Hepatocyte (in vitro differentiated cells): ENCODE data around the gene SAP30BP. TPM values are rescaled to one million over a fixed set of nuclear protein-coding genes. Genes with fewer than 3 reads are reported as not detected.

Experiments
- DNase-seq: peaks from one replicate; pipeline ENCODE4 v3.0.0-alpha.2; 2016; ENCODE audit warnings: low spot score
- H2AFZ ChIP-seq: fragments of 200-600 bp; sonication (generic); 2 replicates; pipeline ENCODE4 v1.6.0; 2016; ENCODE audit warnings: antibody characterized with exemption, mild to moderate bottlenecking
- H3K27ac ChIP-seq: fragments of 200-600 bp; sonication (generic); 2 replicates; pipeline ENCODE4 v1.5.1; 2016; ENCODE audit warnings: mild to moderate bottlenecking
- H3K27me3 ChIP-seq: fragments of 200-600 bp; sonication (generic); 2 replicates; pipeline ENCODE4 v1.6.1; 2016
- H3K36me3 ChIP-seq: fragments of 200-600 bp; sonication (generic); replicated peaks from 2 replicates; pipeline ENCODE4 v1.5.1; 2016; ENCODE audit warnings: low read depth; ENCODE audit not compliant: insufficient read depth
- H3K4me1 ChIP-seq: fragments of 200-600 bp; sonication (generic); 2 replicates; pipeline ENCODE4 v1.5.1; 2016; ENCODE audit warnings: mild to moderate bottlenecking, moderate library complexity; ENCODE audit not compliant: insufficient read depth
- H3K4me2 ChIP-seq: fragments of 200-600 bp; sonication (generic); 2 replicates; pipeline ENCODE4 v1.6.0; 2016
- H3K4me3 ChIP-seq: fragments of 200-600 bp; sonication (generic); 2 replicates; pipeline ENCODE4 v1.5.1; 2016; ENCODE audit warnings: mild to moderate bottlenecking
- H3K79me2 ChIP-seq: fragments of 200-600 bp; sonication (generic); 2 replicates; pipeline ENCODE4 v1.6.0; 2017; ENCODE audit warnings: mild to moderate bottlenecking
- H3K9me2 ChIP-seq: fragments of 200-600 bp; sonication (generic); replicated peaks from 2 replicates; pipeline ENCODE4 v1.6.0; 2017; ENCODE audit warnings: mild to moderate bottlenecking; ENCODE audit not compliant: insufficient read depth
- H3K9me3 ChIP-seq: fragments of 200-600 bp; sonication (generic); 2 replicates; pipeline ENCODE4 v1.5.1; 2016; ENCODE audit warnings: low read depth, mild to moderate bottlenecking
- H4K20me1 ChIP-seq: fragments of 200-600 bp; sonication (generic); 2 replicates; pipeline ENCODE4 v1.6.0; 2016; ENCODE audit warnings: mild to moderate bottlenecking; ENCODE audit not compliant: insufficient read depth, poor library complexity, severe bottlenecking
- CTCF ChIP-seq: fragments of 200-600 bp; sonication (generic); IDR thresholded peaks from 2 replicates; pipeline ENCODE4 v1.5.1; 2016; ENCODE audit warnings: antibody characterized with exemption, mild to moderate bottlenecking; ENCODE audit not compliant: poor library complexity
- EZH2 ChIP-seq: fragments of 200-600 bp; sonication (generic); IDR thresholded peaks from 2 replicates; pipeline ENCODE4 v1.6.1; 2016; ENCODE audit warnings: antibody characterized with exemption, mild to moderate bottlenecking, borderline replicate concordance
- EZH2phosphoT487 ChIP-seq: fragments of 200-600 bp; sonication (generic); IDR thresholded peaks from one replicate; pipeline ENCODE4 v1.6.1; 2018; ENCODE audit warnings: antibody characterized with exemption, mild to moderate bottlenecking, low read depth, moderate library complexity; ENCODE audit not compliant: unreplicated experiment, severe bottlenecking
- WGBS: methylation state at CpG from one replicate; pipeline ENCODE4 v1.1.6; 2016; ENCODE audit warnings: low lambda C conversion rate; ENCODE audit errors: missing lambda C conversion rate; 5-methylcytosine and 5-hydroxymethylcytosine counted together
- polyA plus RNA-seq: library from polyadenylated mRNA; unstranded; fragments of >200 nt; fragmentation: Nextera tagmentation; extraction: Ambion mirVana; gene quantifications from 2 replicates; pipeline ENCODE4 v1.2.1, GENCODE V29; 2016
- total RNA-seq: library from RNA; depleted of rRNA; stranded (reverse); fragments of >200 nt; gene quantifications from 2 replicates; pipeline ENCODE4 v1.2.3, GENCODE V29; 2014

SAP30BP gene
- total and polyA plus RNA-seq, 2 experiments from 2014 or later, result 67.5 to 89.9 TPM

DNA sequence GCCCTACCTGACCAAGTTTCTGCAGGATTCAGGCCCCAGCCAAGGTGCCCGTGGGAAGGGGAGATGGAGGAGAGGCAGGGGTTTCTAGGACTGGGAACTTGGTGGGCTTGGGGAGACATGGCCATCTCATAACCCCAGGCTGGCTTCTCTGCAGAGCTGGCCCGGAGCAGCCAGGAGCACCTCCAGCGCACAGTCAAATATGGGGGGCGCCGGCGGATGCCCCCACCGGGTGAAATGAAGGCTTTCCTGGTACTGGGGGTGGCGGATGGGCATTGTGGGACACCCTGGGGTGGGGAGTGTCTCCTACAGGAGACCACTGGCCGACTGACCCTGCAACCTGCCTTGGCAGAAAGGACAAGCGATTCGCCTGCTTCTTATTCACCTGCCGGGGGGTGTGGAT lies 43.1 kb upstream of the SAP30BP start:
- Histone ChIP-seq H3K9me3 (no peaks in the 10 kb centered on the region), H2AFZ (no peak overlapping the region), H3K4me1 (no peaks in the 10 kb centered on the region), H3K27me3 (no peaks in the 10 kb centered on the region), H3K79me2 (no peaks in the 10 kb centered on the region), H3K4me3 (no peak overlapping the region), H3K27ac (no peak overlapping the region), H3K4me2 (no peak overlapping the region), H3K36me3 (no peaks in the 10 kb centered on the region), H3K9me2 (no peaks in the 10 kb centered on the region), H4K20me1 (no peaks in the 10 kb centered on the region)
- TF ChIP-seq CTCF, result no peak
- no peak for TF ChIP-seq EZH2phosphoT487
- TF ChIP-seq EZH2, result no peak
- no peak for DNase-seq
- 92% methylated on average over 12 of the region's 12 CpGs for WGBS

- no peaks in the 10 kb centered on the region for H3K36me3 ChIP-seq
- no peak for TF ChIP-seq CTCF
- TF ChIP-seq EZH2phosphoT487, result no peak
- TF ChIP-seq EZH2, result no peak
- 88% methylated on average over 22 of the region's 23 CpGs for WGBS
- H3K4me1 ChIP-seq, result no peaks in the 10 kb centered on the region
- no peaks in the 10 kb centered on the region for H3K9me2 ChIP-seq
- DNase-seq, result no peak
- H3K27me3 ChIP-seq, result no peaks in the 10 kb centered on the region
- H2AFZ ChIP-seq, result no peak overlapping the region
- no peak overlapping the region for H3K27ac ChIP-seq
- H3K4me2 ChIP-seq, result no peak overlapping the region
- no peaks in the 10 kb centered on the region for H3K79me2 ChIP-seq
- H3K9me3 ChIP-seq, result no peaks in the 10 kb centered on the region
- no peaks in the 10 kb centered on the region for H4K20me1 ChIP-seq
- H3K4me3 ChIP-seq, result no peak overlapping the region
Observed at GRCh38 chr17:75624714-75625345, 42.3 kb upstream of the SAP30BP start.

- no peak overlapping the region for H3K4me3 ChIP-seq
- no peaks in the 10 kb centered on the region for H4K20me1 ChIP-seq
- WGBS, result 79% methylated on average over 14 of the region's 15 CpGs
- H3K4me2 ChIP-seq, result no peak overlapping the region
- peak; percentile 70 for DNase-seq
- no peaks in the 10 kb centered on the region for H3K27me3 ChIP-seq
- no peaks in the 10 kb centered on the region for H3K4me1 ChIP-seq
- H3K36me3 ChIP-seq, result no peaks in the 10 kb centered on the region
- TF ChIP-seq EZH2phosphoT487, result no peak
- TF ChIP-seq CTCF, result peak; percentile 55
- no peak for TF ChIP-seq EZH2
- H3K79me2 ChIP-seq, result no peaks in the 10 kb centered on the region
- H3K9me2 ChIP-seq, result no peaks in the 10 kb centered on the region
- H2AFZ ChIP-seq, result no peak overlapping the region
- H3K9me3 ChIP-seq, result no peaks in the 10 kb centered on the region
- H3K27ac ChIP-seq, result no peak overlapping the region
Observed at GRCh38 chr17:75625813-75626486, 41.2 kb upstream of the SAP30BP start.
